ENCODE results near the gene NR2F1-AS1. TPM values are rescaled to one million over a fixed set of nuclear protein-coding genes. Genes with fewer than 3 reads are reported as not detected.

NR2F1-AS1 gene
- total and polyA plus RNA-seq, 4 donors = 2.0 to 4.0 (median 2.1) TPM

DNA sequence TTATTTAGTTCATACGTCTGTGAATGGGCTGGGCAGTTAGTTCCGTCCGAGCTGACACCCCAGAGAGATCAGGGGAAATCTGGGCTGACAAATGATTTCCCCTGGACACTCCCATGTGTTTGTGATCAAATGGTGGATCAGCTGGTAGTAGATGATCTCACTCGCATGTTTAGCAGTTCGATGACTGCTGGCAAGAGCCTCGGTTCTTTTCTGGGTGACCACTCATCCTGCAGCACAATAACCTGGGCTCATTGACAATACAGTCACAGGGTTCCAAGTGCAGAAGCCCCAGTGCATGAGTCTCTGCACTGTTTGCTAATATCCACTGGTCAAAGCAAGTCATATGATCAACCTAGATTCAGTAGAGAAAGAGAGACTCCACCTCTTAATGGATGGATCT is 155.9 kb downstream of the NR2F1-AS1 start:
- no peaks in the 10 kb centered on the region for H3K27me3 ChIP-seq (ENCODE audit: control insufficient read depth in 4 of 4, insufficient read depth in 4 of 4, low read length in 3 of 4)
- H3K4me1 ChIP-seq (ENCODE audit: control insufficient read depth in 4 of 4, insufficient read depth in 4 of 4, low read length in 3 of 4) = no peaks in the 10 kb centered on the region
- no peaks in the 10 kb centered on the region for H3K9me3 ChIP-seq (ENCODE audit: control insufficient read depth in 4 of 4, low read length in 3 of 4)
- H3K4me3 ChIP-seq (ENCODE audit: low read depth in 1 of 3, low read length in 3 of 3) = no peak overlapping the region
- H3K36me3 ChIP-seq (ENCODE audit: control insufficient read depth in 4 of 4, insufficient read depth in 3 of 4, low read depth in 1 of 4, low read length in 3 of 4) = no peaks in the 10 kb centered on the region
- 82% methylated on average over 6 of the region's 6 CpGs for WGBS
- H3K27ac ChIP-seq (ENCODE audit: low read depth in 1 of 2, low read length in 2 of 2) = no peak overlapping the region
- DNase-seq (ENCODE audit: low spot score) = no peak
- H3K9ac ChIP-seq (ENCODE audit: low read depth in 1 of 2, low read length in 2 of 2) = no peak overlapping the region
- TF ChIP-seq EGR1 (IDR thresholded peaks at IDR 0.05; ENCODE audit: low read depth in 2 of 2) (no peak), RXRA (IDR thresholded peaks at IDR 0.05) (no peak), TAF1 (conservative IDR thresholded peaks at IDR 0.05) (no peak), HNF4A (conservative IDR thresholded peaks at IDR 0.05) (no peak), SP1 (IDR thresholded peaks at IDR 0.05) (no peak), JUND (IDR thresholded peaks at IDR 0.05) (no peak), RAD21 (IDR thresholded peaks at IDR 0.05) (no peak)
- TF ChIP-seq, protein P1, sequence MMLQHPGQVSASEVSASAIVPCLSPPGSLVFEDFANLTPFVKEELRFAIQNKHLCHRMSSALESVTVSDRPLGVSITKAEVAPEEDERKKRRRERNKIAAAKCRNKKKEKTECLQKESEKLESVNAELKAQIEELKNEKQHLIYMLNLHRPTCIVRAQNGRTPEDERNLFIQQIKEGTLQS (IDR thresholded peaks at IDR 0.05) = no peak
- TF ChIP-seq, protein P2, sequence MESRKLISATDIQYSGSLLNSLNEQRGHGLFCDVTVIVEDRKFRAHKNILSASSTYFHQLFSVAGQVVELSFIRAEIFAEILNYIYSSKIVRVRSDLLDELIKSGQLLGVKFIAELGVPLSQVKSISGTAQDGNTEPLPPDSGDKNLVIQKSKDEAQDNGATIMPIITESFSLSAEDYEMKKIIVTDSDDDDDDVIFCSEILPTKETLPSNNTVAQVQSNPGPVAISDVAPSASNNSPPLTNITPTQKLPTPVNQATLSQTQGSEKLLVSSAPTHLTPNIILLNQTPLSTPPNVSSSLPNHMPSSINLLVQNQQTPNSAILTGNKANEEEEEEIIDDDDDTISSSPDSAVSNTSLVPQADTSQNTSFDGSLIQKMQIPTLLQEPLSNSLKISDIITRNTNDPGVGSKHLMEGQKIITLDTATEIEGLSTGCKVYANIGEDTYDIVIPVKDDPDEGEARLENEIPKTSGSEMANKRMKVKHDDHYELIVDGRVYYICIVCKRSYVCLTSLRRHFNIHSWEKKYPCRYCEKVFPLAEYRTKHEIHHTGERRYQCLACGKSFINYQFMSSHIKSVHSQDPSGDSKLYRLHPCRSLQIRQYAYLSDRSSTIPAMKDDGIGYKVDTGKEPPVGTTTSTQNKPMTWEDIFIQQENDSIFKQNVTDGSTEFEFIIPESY (IDR thresholded peaks at IDR 0.05) = no peak

DNA sequence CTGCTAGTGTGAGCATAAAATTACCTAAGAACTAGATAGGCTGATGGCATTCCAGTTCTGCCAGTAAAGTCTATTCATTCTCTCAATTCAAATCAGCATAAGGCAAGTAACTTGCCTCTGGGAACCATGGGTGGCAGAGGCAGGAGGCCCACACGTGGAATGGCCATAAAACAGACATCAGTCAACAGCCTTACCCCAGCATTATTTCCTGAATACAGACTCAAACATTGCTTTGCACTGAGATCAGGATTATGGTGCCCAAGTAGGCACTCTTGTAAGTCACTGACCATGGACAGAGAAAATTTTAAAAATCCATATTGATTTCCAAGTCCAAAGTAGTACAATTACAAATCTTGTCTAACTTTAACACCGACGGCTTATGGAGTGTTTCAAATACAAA is 157.7 kb downstream of the NR2F1-AS1 start:
- no peaks in the 10 kb centered on the region for H3K4me1 ChIP-seq (ENCODE audit: control insufficient read depth in 4 of 4, insufficient read depth in 4 of 4, low read length in 3 of 4)
- H3K9ac ChIP-seq (ENCODE audit: low read depth in 1 of 2, low read length in 2 of 2) = no peak overlapping the region
- H3K4me3 ChIP-seq (ENCODE audit: low read depth in 1 of 3, low read length in 3 of 3) = no peak overlapping the region
- no peaks in the 10 kb centered on the region for H3K36me3 ChIP-seq (ENCODE audit: control insufficient read depth in 4 of 4, insufficient read depth in 3 of 4, low read depth in 1 of 4, low read length in 3 of 4)
- H3K27me3 ChIP-seq (ENCODE audit: control insufficient read depth in 4 of 4, insufficient read depth in 4 of 4, low read length in 3 of 4) = no peaks in the 10 kb centered on the region
- no peak for TF ChIP-seq RAD21 (IDR thresholded peaks at IDR 0.05)
- TF ChIP-seq FOXA2 (IDR thresholded peaks at IDR 0.05) = no peak
- TF ChIP-seq EGR1 (IDR thresholded peaks at IDR 0.05; ENCODE audit: low read depth in 2 of 2) = no peak
- no peak overlapping the region for H3K27ac ChIP-seq (ENCODE audit: low read depth in 1 of 2, low read length in 2 of 2)
- DNase-seq (ENCODE audit: low spot score) = no peak
- 76% methylated on average over 3 of the region's 3 CpGs for WGBS
- no peaks in the 10 kb centered on the region for H3K9me3 ChIP-seq (ENCODE audit: control insufficient read depth in 4 of 4, low read length in 3 of 4)

DNA sequence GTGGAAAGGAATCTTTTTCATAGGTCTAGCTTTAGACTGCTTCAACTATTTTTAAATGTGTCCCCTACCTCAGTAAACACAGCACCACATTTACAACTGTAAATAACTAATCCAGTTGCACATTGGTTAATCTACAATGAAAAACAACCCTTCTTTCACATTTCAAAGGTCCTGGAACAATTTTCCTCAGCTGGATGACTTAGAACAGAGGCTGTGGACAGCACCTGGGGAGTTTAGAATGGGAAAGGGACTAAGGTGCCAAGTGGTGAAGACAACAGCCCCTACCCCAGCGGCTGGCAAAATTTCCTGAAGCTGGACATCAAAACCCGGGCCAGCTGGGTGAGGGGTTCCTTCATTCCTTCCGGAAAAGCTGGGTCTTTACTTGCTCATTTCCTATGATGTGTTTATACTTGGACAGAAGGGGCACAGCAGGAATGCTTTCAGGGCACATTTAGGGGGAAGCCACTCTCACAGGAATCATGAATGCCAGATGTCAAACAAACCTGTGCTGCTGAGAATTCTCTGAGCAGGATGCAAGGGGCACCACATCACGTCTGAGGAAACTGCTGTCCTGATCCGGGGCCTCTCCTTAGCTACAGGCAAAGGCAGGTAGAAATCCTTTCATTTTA is 158.3 kb downstream of the NR2F1-AS1 start:
- Histone ChIP-seq H3K27ac (ENCODE audit: low read depth in 1 of 2, low read length in 2 of 2) (no peak overlapping the region), H3K36me3 (ENCODE audit: control insufficient read depth in 4 of 4, insufficient read depth in 3 of 4, low read depth in 1 of 4, low read length in 3 of 4) (no peaks in the 10 kb centered on the region), H3K4me1 (ENCODE audit: control insufficient read depth in 4 of 4, insufficient read depth in 4 of 4, low read length in 3 of 4) (no peaks in the 10 kb centered on the region), H3K9ac (ENCODE audit: low read depth in 1 of 2, low read length in 2 of 2) (no peak overlapping the region), H3K9me3 (ENCODE audit: control insufficient read depth in 4 of 4, low read length in 3 of 4) (no peaks in the 10 kb centered on the region), H3K27me3 (ENCODE audit: control insufficient read depth in 4 of 4, insufficient read depth in 4 of 4, low read length in 3 of 4) (no peaks in the 10 kb centered on the region), H3K4me3 (ENCODE audit: low read depth in 1 of 3, low read length in 3 of 3) (no peak overlapping the region)
- no peak for DNase-seq (ENCODE audit: low spot score)
- WGBS = 52% methylated on average over 5 of the region's 5 CpGs
- TF ChIP-seq NR2F2 (IDR thresholded peaks at IDR 0.05) = no peak
- TF ChIP-seq, protein P2 (IDR thresholded peaks at IDR 0.05) = no peak
- TF ChIP-seq, protein P3, sequence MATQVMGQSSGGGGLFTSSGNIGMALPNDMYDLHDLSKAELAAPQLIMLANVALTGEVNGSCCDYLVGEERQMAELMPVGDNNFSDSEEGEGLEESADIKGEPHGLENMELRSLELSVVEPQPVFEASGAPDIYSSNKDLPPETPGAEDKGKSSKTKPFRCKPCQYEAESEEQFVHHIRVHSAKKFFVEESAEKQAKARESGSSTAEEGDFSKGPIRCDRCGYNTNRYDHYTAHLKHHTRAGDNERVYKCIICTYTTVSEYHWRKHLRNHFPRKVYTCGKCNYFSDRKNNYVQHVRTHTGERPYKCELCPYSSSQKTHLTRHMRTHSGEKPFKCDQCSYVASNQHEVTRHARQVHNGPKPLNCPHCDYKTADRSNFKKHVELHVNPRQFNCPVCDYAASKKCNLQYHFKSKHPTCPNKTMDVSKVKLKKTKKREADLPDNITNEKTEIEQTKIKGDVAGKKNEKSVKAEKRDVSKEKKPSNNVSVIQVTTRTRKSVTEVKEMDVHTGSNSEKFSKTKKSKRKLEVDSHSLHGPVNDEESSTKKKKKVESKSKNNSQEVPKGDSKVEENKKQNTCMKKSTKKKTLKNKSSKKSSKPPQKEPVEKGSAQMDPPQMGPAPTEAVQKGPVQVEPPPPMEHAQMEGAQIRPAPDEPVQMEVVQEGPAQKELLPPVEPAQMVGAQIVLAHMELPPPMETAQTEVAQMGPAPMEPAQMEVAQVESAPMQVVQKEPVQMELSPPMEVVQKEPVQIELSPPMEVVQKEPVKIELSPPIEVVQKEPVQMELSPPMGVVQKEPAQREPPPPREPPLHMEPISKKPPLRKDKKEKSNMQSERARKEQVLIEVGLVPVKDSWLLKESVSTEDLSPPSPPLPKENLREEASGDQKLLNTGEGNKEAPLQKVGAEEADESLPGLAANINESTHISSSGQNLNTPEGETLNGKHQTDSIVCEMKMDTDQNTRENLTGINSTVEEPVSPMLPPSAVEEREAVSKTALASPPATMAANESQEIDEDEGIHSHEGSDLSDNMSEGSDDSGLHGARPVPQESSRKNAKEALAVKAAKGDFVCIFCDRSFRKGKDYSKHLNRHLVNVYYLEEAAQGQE (IDR thresholded peaks at IDR 0.05) = no peak
- no peak for TF ChIP-seq JUND (IDR thresholded peaks at IDR 0.05)
- TF ChIP-seq GABPA (IDR thresholded peaks at IDR 0.05 in 1 of 2, conservative IDR thresholded peaks at IDR 0.05 in 1 of 2) = no peak
- TF ChIP-seq SP1 (IDR thresholded peaks at IDR 0.05) = no peak
- no peak for TF ChIP-seq EGR1 (IDR thresholded peaks at IDR 0.05; ENCODE audit: low read depth in 2 of 2)
- TF ChIP-seq YY1 (IDR thresholded peaks at IDR 0.05) = no peak
- TF ChIP-seq, protein P4, sequence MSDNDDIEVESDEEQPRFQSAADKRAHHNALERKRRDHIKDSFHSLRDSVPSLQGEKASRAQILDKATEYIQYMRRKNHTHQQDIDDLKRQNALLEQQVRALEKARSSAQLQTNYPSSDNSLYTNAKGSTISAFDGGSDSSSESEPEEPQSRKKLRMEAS (IDR thresholded peaks at IDR 0.05) = no peak
- TF ChIP-seq, protein P1 (IDR thresholded peaks at IDR 0.05) = no peak
- no peak for TF ChIP-seq RXRA (IDR thresholded peaks at IDR 0.05)
- TF ChIP-seq HNF4A (conservative IDR thresholded peaks at IDR 0.05) = no peak
- TF ChIP-seq, protein P5, sequence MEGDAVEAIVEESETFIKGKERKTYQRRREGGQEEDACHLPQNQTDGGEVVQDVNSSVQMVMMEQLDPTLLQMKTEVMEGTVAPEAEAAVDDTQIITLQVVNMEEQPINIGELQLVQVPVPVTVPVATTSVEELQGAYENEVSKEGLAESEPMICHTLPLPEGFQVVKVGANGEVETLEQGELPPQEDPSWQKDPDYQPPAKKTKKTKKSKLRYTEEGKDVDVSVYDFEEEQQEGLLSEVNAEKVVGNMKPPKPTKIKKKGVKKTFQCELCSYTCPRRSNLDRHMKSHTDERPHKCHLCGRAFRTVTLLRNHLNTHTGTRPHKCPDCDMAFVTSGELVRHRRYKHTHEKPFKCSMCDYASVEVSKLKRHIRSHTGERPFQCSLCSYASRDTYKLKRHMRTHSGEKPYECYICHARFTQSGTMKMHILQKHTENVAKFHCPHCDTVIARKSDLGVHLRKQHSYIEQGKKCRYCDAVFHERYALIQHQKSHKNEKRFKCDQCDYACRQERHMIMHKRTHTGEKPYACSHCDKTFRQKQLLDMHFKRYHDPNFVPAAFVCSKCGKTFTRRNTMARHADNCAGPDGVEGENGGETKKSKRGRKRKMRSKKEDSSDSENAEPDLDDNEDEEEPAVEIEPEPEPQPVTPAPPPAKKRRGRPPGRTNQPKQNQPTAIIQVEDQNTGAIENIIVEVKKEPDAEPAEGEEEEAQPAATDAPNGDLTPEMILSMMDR (IDR thresholded peaks at IDR 0.05; ENCODE audit: low read depth, low read length, missing input control) = no peak
- no peak for TF ChIP-seq RAD21 (IDR thresholded peaks at IDR 0.05)
